GM19395 (cell line): ENCODE data around the gene ITPRIP.
A peak's percentile ranks its signal among the peaks of the same experiment; 100 is the strongest.

Experiments used
- ATAC-seq: cut with Tn5 transposase; IDR thresholded peaks from one replicate; pipeline ENCODE4 v1.9.1; 2021; ENCODE audit warnings: mild to moderate bottlenecking, moderate library complexity; ENCODE audit not compliant: unreplicated experiment

The ITPRIP gene, protein sequence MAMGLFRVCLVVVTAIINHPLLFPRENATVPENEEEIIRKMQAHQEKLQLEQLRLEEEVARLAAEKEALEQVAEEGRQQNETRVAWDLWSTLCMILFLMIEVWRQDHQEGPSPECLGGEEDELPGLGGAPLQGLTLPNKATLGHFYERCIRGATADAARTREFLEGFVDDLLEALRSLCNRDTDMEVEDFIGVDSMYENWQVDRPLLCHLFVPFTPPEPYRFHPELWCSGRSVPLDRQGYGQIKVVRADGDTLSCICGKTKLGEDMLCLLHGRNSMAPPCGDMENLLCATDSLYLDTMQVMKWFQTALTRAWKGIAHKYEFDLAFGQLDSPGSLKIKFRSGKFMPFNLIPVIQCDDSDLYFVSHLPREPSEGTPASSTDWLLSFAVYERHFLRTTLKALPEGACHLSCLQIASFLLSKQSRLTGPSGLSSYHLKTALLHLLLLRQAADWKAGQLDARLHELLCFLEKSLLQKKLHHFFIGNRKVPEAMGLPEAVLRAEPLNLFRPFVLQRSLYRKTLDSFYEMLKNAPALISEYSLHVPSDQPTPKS

DNA sequence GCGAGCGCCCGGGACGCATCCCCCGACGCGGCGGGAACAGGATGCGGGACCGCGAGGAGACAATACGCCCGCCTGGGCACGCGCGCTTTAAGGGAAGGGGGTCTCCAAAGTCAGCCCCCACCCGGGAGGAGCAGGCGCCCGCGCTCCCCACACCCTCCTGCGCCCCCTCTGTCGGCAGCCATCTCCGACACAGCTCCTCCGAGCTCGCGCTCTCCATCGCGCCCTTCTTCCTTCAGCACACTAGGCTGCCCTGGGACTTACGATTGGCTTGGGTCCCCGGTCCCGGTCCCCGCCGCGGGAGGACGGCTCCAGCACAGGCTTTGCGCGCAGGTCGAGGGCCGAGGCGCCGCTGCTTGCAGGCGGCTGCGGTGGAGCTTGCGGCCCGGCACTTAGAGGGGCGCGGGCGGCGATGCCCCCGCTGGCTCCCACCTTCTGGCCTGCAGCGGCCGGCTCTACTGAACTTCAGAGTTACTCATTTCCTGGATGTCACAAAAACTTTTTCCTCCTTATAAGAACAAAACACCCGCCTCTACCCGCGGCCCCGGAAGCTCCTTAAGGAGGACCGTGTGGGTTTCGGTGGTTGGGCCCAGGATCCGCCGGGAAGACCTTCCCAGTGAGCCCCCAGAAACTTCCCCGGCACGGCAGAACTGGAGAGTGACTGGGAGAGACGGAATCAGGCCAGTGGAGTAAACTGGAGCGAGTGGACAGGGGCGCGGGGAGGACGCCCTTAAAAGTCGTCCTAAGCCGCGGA, at the start of gene ITPRIP:
ITPRIP (minus strand) TSS at position 481 of the 751 bp plus-strand sequence. CDS start 22,414 bp downstream, outside the sequence.
- peak; percentile 73 for ATAC-seq

DNA sequence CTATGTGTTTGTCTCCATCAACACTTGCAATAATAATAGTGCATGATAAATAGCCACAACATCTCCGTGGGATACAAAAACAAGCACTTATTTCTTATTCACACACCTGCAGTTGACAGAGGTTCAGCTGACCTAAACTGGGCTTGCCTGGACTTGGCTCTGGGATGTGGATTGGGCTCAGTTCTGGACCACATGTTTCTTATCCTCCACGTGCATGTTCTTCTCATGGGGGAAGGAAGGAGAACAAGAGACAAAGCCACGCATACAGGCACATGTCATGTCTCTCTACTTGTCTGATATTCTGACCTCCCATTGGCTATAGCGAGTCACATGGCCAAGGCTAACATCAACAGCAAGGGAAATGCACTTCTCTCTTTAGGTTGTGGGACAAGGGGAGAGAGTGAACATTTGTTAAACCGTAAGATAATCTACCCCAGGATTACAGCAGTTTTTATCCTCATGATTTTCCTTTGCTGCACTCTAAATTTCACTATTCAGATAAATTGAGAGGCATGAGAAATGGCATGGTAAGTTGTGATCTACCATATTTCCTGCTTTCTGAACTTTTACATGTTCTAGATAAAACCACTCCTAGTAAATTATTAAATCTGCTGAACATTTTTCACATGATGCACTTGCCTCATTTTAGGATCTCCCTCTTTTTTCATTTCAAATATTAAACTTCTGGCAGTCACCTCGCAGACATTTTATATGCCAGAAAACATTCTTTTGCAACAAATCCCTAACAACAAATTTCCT, 49.0 kb upstream of the ITPRIP start:
- ATAC-seq = peak; percentile 91

DNA sequence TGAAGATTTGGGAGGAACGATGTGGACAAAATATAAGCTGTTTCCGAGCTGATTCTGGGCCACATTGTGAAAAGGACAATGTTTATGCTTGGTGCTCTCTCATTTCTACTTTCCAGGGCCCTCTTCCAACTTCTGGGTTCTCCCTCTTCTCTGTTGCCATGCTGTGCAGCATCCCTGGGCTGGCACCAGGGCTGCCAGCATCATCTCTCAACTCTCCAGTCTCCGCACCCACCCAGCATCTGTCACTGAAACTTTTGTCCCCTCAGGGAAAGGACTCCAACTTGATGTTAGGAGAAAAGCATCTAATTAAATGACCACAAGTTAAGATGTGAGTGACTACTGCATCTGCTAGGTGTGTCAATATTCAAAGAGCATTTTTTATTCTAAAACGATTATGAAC, 42.1 kb upstream of the ITPRIP start:
- ATAC-seq = no peak

DNA sequence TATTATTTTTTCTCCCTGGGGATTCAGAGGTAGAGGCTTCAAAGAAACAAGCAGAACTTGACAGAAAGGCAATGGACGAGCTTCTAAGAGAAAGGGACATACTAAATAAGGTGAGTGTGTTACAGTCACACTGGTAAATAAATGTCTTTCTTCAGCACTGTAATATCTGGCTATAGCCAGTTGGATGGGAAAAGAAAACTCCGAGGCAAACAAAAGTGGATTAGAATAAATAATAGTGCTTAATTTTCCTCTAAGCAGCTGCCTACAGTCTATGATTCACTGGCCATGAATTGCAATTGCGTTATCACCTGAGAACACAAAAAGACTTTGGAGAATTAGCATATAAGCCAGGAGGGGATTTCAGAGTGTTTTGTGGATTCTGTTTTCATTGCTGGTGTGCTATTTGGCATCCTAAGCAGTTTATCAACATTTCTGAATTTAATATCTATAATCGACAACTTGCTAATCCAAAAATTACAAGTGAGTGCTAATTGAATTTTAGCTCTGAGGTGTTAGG, 38.6 kb upstream of the ITPRIP start:
- ATAC-seq = no peak

DNA sequence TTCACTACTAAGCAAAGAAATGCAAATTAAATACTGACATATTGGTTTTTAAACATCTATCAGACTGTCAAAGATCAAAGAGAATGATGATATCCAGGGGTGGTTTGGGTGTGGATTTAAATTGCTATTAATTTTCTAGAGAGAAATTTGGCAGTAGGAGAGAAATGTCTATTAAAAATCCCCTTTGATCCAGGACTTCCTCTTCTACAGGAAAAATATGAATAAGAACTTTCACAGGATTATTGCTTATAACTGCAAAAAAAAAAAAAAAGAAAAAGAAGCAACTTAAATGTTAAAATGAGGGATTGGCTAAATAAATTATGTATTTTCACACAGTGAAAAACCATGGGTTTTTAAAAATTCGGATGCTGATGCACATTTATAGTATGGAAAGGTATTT, 36.3 kb upstream of the ITPRIP start:
- no peak for ATAC-seq

DNA sequence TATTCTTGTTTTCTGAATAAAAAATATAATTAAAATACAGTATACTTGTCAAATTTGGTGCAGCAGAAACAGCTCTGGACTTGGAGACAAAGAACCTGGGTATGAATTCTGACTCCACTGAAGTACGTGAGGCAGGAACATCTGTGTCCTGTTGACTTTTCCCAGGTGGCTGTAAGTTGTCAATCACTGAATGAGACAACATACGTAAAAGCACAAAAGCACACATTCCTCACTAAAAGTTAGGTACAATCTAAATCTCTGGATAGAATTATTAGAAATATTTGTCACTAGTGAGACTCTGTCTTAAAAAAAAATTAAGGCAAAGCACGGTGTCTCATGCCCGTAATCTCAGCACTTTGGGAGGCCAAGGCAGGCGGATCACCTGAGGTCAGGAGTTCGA, 33.5 kb upstream of the ITPRIP start:
- no peak for ATAC-seq

DNA sequence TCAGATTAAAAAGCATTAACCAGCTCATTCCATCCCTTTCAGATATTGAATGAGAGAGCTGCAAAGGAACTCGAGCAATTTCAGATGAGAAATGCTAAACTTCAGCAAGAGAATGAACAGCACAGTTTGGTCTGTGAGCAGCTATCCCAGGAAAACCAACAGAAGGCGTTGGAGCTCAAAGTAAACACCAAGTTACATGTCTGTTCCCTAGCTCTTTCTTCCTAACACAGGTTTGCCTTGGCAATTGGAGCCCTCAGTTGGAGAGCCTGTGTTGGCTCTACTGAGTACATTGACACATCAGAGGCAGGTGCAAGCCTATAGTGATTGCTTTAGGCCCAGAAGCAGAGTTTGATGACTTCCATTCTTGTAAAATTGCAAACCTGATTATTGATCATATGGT, 30.1 kb upstream of the ITPRIP start:
- ATAC-seq = no peak

DNA sequence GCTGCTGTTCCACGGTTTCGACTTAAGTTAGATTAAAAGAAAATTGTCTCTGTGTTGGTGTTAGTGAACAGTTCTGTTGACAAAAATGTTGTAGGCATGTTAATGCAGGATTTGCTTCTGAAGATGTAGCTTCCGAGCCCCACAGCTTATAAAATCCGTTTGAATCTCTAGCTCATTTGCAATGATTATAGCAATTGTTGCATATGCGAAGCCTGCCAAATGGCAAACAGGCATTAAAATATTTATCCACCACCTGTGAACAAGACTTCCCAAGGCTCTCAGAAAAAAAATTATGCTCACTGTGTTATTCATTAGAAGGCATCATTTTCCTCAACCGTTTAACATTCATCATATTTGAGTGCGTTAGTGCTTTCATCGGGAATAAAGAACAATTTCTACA, 29.6 kb upstream of the ITPRIP start:
- no peak for ATAC-seq

DNA sequence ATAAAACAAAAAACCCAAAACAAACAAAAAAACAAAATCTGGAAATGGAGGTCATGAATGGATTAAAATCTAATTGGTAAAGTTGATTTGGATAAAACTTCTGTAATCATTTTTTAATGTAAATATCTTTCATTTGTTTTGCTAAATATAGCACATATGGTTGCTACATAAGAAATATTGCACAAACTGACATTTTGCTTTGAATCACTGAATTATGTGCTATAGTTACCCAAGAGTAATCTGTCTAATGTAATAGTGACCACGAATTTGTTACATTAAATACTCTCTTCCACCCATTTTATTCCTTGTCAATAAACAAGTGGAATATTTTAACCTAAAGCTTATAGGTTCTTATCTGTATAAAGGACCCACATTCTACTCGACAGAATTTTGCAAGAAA, 21.5 kb upstream of the ITPRIP start:
- no peak for ATAC-seq

DNA sequence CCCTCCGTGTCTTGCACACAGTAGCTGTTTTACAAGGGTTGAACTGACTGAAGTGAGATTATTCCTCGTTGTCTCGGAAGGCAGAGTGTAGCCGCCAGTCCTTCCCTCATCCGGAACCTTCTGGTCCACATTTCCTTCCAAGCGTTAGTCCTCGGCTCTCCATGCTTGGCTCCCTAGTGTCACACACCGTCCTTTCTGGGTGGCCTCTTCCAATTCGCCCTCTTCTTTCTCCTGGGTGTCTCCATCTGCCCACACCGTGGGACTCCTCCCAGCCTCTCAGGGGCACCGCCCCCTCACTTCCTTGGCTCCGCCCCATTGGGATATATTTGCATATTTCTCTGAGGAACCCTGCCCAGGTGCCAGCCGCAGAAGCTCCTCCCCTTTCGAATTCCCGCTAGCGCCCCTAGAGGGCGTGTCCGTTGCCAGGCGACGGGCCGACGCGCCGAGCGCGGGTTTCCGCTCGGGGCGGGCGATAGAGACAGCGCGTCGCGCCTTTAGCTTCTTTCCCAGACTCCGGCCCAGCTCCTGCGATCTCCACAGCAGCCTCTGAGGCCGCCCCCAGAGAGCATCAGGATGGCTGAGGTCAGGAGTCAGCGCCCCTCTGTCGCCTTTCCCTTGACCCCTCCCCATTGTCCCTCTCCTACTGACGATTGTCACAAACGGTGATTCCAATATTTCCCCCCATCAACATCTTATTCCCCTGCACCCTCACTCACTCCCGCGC, 15.2 kb upstream of the ITPRIP start, which contains the start of gene CFAP58:
CFAP58 (plus strand) TSS at position 509 of the 724 bp plus-strand sequence; CDS start at position 574, 65 bp downstream.
- peak; percentile 59 for ATAC-seq

DNA sequence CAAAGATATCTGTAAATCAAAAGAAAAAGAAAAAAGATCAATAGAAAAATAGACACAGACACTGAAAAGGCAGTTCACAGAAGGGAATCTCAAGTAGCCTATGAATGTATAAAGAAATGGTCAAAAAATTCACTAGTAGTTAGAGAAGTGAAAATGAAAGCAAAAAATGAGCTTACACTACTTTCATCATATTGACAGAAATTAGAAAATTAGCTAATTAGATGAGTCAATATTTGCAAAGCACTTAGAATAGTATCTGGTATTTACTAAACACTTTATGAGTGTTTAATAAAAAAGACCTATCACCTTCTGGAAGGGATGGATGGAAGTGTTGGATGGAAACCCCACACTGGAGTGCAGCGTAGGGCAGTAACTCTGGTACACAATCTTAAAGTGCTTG, 13.7 kb upstream of the ITPRIP start:
- peak; percentile 23 for ATAC-seq

DNA sequence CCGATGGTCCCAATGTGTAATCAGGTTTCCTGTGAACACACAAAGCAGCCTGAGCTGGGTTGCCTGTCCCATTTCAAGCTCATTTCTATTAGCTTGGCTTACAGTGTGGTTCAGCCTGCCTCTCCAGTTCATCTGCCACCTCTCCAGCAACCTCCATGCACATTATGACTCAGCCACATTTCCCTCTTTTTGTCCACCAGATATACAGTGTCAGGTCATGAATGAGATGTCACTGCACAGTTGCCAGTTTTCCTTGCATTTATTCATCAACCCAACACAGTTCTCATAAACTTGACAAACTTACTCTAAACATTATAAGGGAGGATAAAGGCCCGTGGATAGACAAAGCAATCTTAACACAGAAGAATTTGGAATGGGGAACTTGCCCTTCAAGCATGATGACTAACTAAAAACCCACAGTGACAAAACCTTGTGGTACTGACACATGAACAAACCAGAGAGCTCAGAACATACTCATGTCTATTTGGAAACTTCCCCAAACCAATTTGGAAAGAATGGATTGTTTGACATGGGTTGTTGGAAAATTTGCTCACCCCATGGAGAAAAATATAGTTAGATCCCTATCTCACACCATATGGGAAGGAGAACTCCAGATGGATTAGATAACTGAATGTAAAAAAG, 12.9 kb upstream of the ITPRIP start:
- ATAC-seq = no peak

DNA sequence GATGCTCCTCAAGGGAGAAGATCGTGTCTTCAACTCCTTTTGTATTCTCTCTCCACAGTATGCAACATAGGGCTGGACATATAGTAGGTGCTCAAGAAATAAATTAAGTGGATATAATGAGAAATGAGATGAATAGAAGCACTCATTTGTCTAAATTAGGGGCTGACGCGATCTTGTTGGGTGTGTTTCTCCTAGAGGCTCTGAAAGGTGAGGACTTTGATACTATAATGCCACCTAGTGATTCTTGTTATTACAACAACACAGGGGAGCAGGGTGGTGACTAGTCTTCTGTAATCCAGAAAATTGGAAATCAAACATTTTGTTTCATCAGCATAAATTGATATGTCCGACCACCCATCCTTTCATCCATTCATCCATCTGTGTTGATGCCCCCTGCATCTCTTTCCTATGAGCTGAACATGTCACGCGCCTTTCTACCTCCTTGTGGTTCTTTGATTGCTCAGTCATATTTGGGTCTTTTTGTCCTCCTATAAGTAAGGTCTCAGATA, 11.9 kb upstream of the ITPRIP start:
- peak; percentile 55 for ATAC-seq

DNA sequence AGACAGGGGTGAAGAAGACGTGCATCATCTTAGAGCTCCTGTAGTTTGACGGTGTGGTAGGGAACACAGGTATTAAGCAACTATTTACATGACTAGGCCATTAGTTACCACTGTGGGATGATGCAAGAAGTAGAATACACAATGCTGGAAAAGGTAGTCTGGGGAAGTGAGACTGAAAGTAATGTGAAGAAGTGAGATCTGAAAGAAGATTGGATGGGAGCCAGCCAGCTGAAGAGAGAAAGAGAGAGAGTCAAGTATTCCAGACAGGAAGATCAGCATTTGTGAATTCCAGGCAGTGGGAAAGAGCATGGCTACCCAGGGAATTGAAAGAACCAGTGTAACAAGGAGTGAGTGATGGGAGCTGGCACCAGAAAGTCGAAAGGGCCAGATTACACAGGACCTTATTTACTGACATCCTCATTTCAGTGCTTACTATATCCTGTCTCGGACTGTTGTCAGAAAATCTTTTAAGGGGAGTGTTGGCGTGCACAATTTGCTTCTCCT, 11.4 kb upstream of the ITPRIP start:
- peak; percentile 60 for ATAC-seq

DNA sequence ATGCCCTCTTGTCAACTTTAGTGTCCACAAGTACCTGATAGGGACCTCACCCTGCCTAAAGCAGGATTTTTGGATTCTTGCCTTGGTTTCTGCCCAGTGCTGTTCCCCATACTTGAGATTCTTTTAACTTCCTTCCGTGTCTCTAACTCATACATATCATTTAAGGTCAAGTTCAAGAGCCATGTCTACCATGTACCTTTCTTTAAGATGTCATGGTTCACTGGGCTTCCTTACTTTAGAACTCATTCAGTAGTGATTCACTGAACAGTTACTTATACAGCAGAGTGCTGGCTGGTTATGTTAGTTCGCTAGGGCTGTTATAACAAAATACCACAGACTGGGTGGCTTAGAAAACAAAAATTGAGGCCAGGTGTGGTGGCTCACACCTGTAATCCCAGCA, 10.3 kb upstream of the ITPRIP start:
- no peak for ATAC-seq

DNA sequence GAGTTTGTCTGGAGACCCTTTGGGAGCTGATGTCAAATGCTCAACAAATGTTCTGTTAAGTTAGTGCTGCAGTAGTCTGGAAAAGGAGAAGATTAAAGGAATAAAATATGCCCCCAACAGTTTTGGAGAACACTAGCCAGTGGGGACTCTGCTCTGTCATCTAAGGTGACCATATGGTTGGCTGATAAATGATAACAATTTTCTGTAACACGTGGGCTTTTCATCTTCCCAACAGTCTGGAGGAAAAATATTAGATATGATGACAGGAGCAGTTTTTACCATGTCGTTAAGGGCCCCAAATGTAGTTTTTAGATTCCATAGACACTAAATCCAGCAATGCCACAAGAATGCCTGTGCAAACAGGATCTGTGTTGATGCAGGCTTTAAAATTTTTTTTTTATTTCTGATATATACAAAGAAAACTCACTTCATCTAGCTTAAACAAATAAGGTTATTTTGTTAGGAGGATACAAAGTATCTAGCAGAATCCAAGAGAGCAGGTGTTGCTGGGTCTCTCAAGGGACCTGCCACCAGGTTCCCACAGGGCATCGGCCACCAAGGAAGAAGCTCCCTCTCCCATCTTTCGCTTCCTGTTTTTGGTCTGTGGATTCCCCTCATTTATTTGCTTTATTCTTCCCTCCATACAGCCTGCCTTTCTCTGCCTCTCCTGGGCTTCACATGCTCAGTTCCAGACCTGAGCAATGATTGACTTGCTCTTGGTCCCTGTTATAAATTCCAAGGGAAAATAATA, 9.2 kb upstream of the ITPRIP start:
- ATAC-seq = no peak

DNA sequence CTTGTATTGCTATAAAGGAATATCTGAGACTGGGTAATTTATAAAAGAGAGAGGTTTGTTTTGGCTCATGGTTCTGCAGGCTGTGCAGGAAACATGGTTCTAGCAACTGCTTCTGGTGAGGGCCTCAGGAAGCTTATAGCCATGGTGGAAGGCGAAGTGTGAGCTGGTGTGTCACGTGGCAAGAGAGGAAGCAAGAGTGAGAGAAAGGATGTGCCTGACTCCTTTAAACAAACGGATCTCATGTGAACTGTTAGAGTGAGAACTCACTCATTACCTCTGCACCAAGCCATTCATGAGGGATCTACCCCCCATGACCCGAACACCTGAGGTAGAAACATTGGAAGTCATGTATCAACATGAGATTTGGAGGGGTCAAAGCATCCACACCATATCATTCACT, 7.7 kb upstream of the ITPRIP start:
- no peak for ATAC-seq

DNA sequence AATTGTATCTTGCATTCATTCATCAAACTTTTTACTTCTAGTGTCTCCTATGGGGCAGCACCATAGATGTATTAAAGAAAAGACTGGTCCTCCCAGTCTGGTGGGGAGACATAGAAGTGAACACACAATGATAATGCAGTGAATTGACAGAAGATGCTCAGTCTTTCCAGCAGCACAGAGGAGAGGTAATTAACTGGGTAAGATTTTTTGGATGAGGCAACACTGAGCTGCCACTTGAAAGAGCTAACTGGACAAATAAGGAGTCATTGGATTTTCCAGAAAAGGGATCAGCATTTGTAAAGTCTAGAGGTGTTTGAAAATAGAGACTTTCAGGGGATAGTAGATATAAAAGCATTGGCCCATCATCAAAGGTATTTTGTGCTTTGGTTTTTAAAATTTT, 7.2 kb upstream of the ITPRIP start:
- ATAC-seq = no peak

DNA sequence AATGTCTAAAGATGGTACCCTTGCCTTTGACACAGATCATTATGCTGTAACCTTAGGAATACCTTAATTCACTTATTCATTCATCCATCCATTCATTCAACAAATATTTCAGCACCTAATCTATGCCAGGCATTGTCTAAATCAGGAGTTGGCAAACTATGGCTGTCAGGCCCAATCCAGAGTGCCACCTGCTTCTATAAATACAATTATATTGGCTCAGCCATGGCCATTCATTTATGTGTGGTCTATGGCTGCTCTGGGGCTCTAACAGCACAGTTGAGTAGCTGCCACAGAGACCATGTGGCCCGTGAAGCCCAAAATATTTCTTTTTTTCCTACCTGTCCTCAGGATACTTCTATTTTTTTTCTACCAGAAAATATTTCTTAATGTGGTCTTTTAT, 6.0 kb upstream of the ITPRIP start:
- no peak for ATAC-seq
